Measurements from ENCODE around the gene C1orf167. TPM values are rescaled to one million over a fixed set of nuclear protein-coding genes. Genes with fewer than 3 reads are reported as not detected.

Gene C1orf167
- 0.36 TPM in 1 of 3 replicates, not detected in the others for total RNA-seq
- long read RNA-seq, partial matches to known transcripts: 0 of 2 reads
- long read RNA-seq, other reads (novel, unspliced or antisense): 2 of 2 reads

- H3K4me1 Mint-ChIP-seq (ENCODE audit: low read depth): no peaks in the 10 kb centered on the region
- TF ChIP-seq CTCF (IDR thresholded peaks at IDR 0.05): no peak
- H3K27me3 Mint-ChIP-seq (ENCODE audit: low read depth): peaks cover 22% of the 10 kb centered on the region
- peaks cover 3% of the 10 kb centered on the region for H3K9me3 Mint-ChIP-seq (ENCODE audit: low read depth)
- peaks cover 1% of the 10 kb centered on the region for H3K36me3 Mint-ChIP-seq (ENCODE audit: low read depth)
- no peak for DNase-seq (ENCODE audit: low spot score)
- H3K27ac Mint-ChIP-seq (ENCODE audit: unreplicated experiment): no peak within 1 kb of the TSS
- no peak within 1 kb of the TSS for H3K4me3 Mint-ChIP-seq (ENCODE audit: unreplicated experiment)
These were observed at the start of gene C1orf167 for GRCh38 chr1:11761988-11762406. C1orf167 (plus strand) TSS chr1:11762193; CDS start chr1:11764401, 2,208 bp downstream.

- no peaks in the 10 kb centered on the region for H3K9me3 Mint-ChIP-seq (ENCODE audit: low read depth)
- TF ChIP-seq CTCF (IDR thresholded peaks at IDR 0.05): no peak
- no peak overlapping the region for H3K27ac Mint-ChIP-seq (ENCODE audit: unreplicated experiment)
- peak; percentile 59 for DNase-seq (ENCODE audit: low spot score)
- H3K4me3 Mint-ChIP-seq (ENCODE audit: unreplicated experiment): no peak overlapping the region
- H3K36me3 Mint-ChIP-seq (ENCODE audit: low read depth): no peaks in the 10 kb centered on the region
- peaks cover 22% of the 10 kb centered on the region for H3K27me3 Mint-ChIP-seq (ENCODE audit: low read depth)
- H3K4me1 Mint-ChIP-seq (ENCODE audit: low read depth): peaks cover 3% of the 10 kb centered on the region
These were observed 49.7 kb upstream of the C1orf167 start for GRCh38 chr1:11712285-11712684.

GRCh38 chr1:11713095-11713494, 48.9 kb upstream of the C1orf167 start:
- Mint-ChIP-seq H3K27me3 (ENCODE audit: low read depth) (peaks cover 22% of the 10 kb centered on the region), H3K27ac (ENCODE audit: unreplicated experiment) (no peak overlapping the region), H3K4me3 (ENCODE audit: unreplicated experiment) (no peak overlapping the region), H3K9me3 (ENCODE audit: low read depth) (no peaks in the 10 kb centered on the region), H3K4me1 (ENCODE audit: low read depth) (no peaks in the 10 kb centered on the region), H3K36me3 (ENCODE audit: low read depth) (no peaks in the 10 kb centered on the region)
- no peak for TF ChIP-seq CTCF (IDR thresholded peaks at IDR 0.05)
- DNase-seq (ENCODE audit: low spot score): peak; percentile 38

GRCh38 chr1:11714831-11715575, 47.0 kb upstream of the C1orf167 start:
- Mint-ChIP-seq H3K27me3 (ENCODE audit: low read depth) (peaks cover 22% of the 10 kb centered on the region), H3K27ac (ENCODE audit: unreplicated experiment) (no peak overlapping the region), H3K9me3 (ENCODE audit: low read depth) (no peaks in the 10 kb centered on the region), H3K4me3 (ENCODE audit: unreplicated experiment) (no peak overlapping the region), H3K4me1 (ENCODE audit: low read depth) (peaks cover 6% of the 10 kb centered on the region), H3K36me3 (ENCODE audit: low read depth) (no peaks in the 10 kb centered on the region)
- no peak for TF ChIP-seq CTCF (IDR thresholded peaks at IDR 0.05)
- no peak for DNase-seq (ENCODE audit: low spot score)

GRCh38 chr1:11719313-11720032, 42.5 kb upstream of the C1orf167 start:
- H3K27ac Mint-ChIP-seq (ENCODE audit: unreplicated experiment): no peak overlapping the region
- peaks cover 6% of the 10 kb centered on the region for H3K4me1 Mint-ChIP-seq (ENCODE audit: low read depth)
- TF ChIP-seq CTCF (IDR thresholded peaks at IDR 0.05): peak; percentile 99
- H3K9me3 Mint-ChIP-seq (ENCODE audit: low read depth): no peaks in the 10 kb centered on the region
- no peak for DNase-seq (ENCODE audit: low spot score)
- peaks cover 21% of the 10 kb centered on the region for H3K27me3 Mint-ChIP-seq (ENCODE audit: low read depth)
- H3K36me3 Mint-ChIP-seq (ENCODE audit: low read depth): no peaks in the 10 kb centered on the region
- peak overlapping the region; percentile 63 for H3K4me3 Mint-ChIP-seq (ENCODE audit: unreplicated experiment)
